Stimulated activated naive CD8-positive, alpha-beta T cell treated with anti-CD3 and anti-CD28 coated beads, Interleukin-15, Interleukin-2, amounts not matched to agents 100 ng/mL and 50 ng/mL, for 24 hours (primary cell): ENCODE data around the gene CBLC.
"Not testable (repeated sequence)": the region's sequence is repeated elsewhere in the genome, so short reads cannot be mapped to it uniquely, and the experiment has no call there.

Source experiments
- H3K27ac Mint-ChIP-seq: one replicate; pipeline ENCODE4 v1.8.0; 2021; ENCODE audit warnings: mild to moderate bottlenecking, mixed read lengths
- H3K27me3 Mint-ChIP-seq: one replicate; pipeline ENCODE4 v1.8.0; 2021; ENCODE audit warnings: mixed read lengths
- H3K36me3 Mint-ChIP-seq: one replicate; pipeline ENCODE4 v1.8.0; 2021; ENCODE audit warnings: low read depth, mixed read lengths
- H3K4me1 Mint-ChIP-seq: one replicate; pipeline ENCODE4 v1.8.0; 2021; ENCODE audit warnings: low read depth, mixed read lengths
- H3K4me3 Mint-ChIP-seq: one replicate; pipeline ENCODE4 v1.8.0; 2021; ENCODE audit warnings: mild to moderate bottlenecking, mixed read lengths
- H3K9me3 Mint-ChIP-seq: one replicate; pipeline ENCODE4 v1.8.0; 2021; ENCODE audit warnings: mixed read lengths

The CBLC gene

GRCh38 chr19:44772144-44772543, 5.5 kb upstream of the CBLC start:
- peaks cover 31% of the 10 kb centered on the region for H3K4me1 Mint-ChIP-seq
- H3K9me3 Mint-ChIP-seq, H3K36me3 Mint-ChIP-seq, H3K4me3 Mint-ChIP-seq, H3K27me3 Mint-ChIP-seq, H3K27ac Mint-ChIP-seq: not testable (repeated sequence)

- H3K27me3 Mint-ChIP-seq = no peaks in the 10 kb centered on the region
- H3K36me3 Mint-ChIP-seq = peaks cover 4% of the 10 kb centered on the region
- H3K4me3 Mint-ChIP-seq = no peak overlapping the region
- peaks cover 23% of the 10 kb centered on the region for H3K4me1 Mint-ChIP-seq
- H3K9me3 Mint-ChIP-seq = no peaks in the 10 kb centered on the region
- H3K27ac Mint-ChIP-seq = no peak overlapping the region
These were observed 4.7 kb upstream of the CBLC start for GRCh38 chr19:44772959-44773358.

GRCh38 chr19:44775676-44776240, 1.9 kb upstream of the CBLC start:
- no peak overlapping the region for H3K27ac Mint-ChIP-seq
- no peaks in the 10 kb centered on the region for H3K9me3 Mint-ChIP-seq
- H3K27me3 Mint-ChIP-seq = no peaks in the 10 kb centered on the region

DNA sequence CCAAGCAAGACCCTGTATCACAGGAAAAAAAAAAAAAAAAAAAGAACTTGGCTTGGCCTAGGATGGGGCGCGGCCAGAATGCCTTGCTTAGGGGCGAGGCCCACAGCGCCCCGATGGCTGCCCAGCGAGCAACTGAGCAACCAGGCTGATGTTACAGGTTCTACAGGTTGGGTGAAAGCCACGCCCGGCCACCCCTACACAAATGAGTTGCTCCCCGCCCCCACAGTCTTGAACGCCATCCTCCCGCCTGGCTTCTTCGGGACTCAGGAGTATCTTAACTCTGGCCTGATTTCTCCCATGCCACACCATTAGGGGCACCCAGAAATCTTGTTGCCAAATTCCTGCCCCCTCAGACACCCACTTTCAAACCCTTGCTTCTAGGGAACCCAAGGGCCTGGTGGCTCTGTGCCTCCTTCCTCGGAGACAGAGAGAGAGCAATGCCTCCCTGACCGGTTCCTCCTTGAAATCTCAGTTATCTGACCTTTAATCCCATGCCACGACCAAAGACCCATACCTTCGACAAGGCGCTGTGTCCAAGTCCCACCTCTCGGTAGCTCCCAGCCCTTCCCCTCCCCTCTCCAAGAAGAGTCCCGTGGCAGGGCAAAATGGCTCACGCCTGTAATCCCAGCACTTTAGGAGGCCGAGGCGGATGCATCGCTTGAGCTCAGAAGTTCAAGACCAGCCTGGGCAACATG, 1.1 kb upstream of the CBLC start:
- no peak overlapping the region for H3K4me3 Mint-ChIP-seq
- no peaks in the 10 kb centered on the region for H3K9me3 Mint-ChIP-seq
- H3K36me3 Mint-ChIP-seq = no peaks in the 10 kb centered on the region
- no peaks in the 10 kb centered on the region for H3K27me3 Mint-ChIP-seq
- no peaks in the 10 kb centered on the region for H3K4me1 Mint-ChIP-seq
- H3K27ac Mint-ChIP-seq = no peak overlapping the region

More at GRCh38 chr19:44775676-44776240, 1.9 kb upstream of the CBLC start:
- Mint-ChIP-seq H3K36me3 (no peaks in the 10 kb centered on the region), H3K4me3 (no peak overlapping the region), H3K4me1 (peaks cover 2% of the 10 kb centered on the region)

DNA sequence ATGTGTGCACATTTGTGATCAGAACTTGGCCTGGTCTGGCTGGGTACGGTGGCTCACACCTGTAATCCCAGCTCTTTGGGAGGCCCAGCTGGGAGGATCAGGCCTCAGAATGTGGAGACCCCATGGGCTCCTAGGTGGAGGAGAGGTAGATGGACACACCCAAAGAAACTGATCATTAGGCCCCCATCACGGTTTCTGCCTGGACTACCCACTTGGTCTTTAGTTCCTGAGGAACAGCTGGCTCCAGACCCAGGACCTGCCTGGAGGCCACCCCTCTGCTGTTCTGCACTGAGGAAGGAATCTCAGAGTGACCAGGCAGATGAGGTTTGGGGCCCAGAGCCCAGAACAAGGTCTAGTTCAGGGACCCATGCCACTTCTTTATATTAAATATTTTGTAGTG, 1.5 kb downstream of the CBLC start:
- Mint-ChIP-seq H3K4me1 (peaks cover under 1% of the 10 kb centered on the region), H3K4me3 (no peak overlapping the region), H3K9me3 (no peaks in the 10 kb centered on the region), H3K27me3 (peaks cover under 1% of the 10 kb centered on the region), H3K27ac (no peak overlapping the region), H3K36me3 (no peaks in the 10 kb centered on the region)

GRCh38 chr19:44781694-44782093, 4.0 kb downstream of the CBLC start:
- not testable (repeated sequence) for H3K27ac Mint-ChIP-seq, H3K4me1 Mint-ChIP-seq, H3K36me3 Mint-ChIP-seq, H3K4me3 Mint-ChIP-seq, H3K9me3 Mint-ChIP-seq, H3K27me3 Mint-ChIP-seq

DNA sequence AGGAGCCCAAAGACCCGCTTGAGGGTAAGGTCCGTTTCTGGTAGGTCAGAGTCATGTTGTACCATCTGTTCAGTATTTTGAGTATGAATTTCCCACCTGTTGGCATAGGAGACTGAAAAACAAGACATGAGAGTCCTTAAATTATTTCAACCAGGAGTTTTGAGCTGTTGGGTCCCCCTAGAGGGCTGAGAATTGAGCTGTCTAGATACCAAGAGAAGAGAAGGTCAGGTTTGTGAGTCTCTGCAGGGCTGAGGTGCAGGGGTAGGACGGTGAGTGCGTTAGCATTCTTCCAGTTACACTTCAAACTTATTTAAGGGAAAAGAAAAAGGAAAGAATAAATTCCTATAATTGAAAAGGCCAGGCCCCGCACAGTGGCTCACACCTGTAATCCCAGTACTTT, 5.0 kb downstream of the CBLC start:
- peaks cover 5% of the 10 kb centered on the region for H3K27me3 Mint-ChIP-seq
- no peak overlapping the region for H3K4me3 Mint-ChIP-seq
- H3K9me3 Mint-ChIP-seq = no peaks in the 10 kb centered on the region
- H3K36me3 Mint-ChIP-seq = no peaks in the 10 kb centered on the region
- no peak overlapping the region for H3K27ac Mint-ChIP-seq
- H3K4me1 Mint-ChIP-seq = peaks cover 7% of the 10 kb centered on the region

DNA sequence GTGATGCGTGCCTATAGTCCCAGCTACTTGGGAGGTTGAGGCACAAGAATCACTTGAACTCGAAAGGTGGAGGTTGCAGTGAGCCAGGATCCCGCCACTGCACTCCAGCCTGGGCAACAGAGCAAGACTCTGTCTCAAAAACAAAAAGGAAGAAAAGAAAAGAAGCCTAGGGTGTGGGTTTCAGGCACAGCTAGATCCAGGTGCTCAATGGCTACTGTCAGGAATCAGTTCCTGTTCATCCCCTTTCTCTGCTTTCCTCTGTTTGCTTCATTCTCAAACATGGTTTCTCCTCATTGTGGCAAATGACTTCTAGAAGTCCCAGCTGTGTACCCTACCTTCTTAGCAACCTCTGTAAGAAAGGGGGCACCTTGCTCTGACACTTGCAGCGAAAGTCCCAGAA, 5.9 kb downstream of the CBLC start:
- Mint-ChIP-seq H3K4me3 (no peak overlapping the region), H3K27me3 (peaks cover 5% of the 10 kb centered on the region), H3K27ac (no peak overlapping the region), H3K9me3 (no peaks in the 10 kb centered on the region), H3K36me3 (no peaks in the 10 kb centered on the region), H3K4me1 (peaks cover 7% of the 10 kb centered on the region)

DNA sequence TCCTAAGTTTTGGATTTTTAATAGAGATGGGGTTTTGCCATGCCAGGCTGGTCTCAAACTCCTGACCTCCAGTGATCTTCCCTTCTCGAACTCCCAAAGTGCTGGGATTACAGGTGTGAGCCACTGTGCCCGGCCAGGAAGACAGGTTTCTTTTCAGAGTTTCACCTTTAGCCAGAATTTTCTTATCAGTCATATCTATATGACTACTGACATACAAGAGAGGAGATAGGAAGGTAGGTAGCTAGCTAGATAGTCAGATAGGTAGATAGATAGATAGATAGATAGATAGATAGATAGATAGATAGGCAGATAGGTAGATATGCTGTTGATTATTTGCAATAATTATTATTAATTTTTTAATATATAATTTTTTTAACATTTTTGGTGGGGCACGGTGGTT, 7.6 kb downstream of the CBLC start:
- Mint-ChIP-seq H3K27me3 (peaks cover 5% of the 10 kb centered on the region), H3K36me3 (no peaks in the 10 kb centered on the region), H3K27ac (no peak overlapping the region), H3K4me3 (no peak overlapping the region), H3K4me1 (peaks cover 7% of the 10 kb centered on the region), H3K9me3 (no peaks in the 10 kb centered on the region)

DNA sequence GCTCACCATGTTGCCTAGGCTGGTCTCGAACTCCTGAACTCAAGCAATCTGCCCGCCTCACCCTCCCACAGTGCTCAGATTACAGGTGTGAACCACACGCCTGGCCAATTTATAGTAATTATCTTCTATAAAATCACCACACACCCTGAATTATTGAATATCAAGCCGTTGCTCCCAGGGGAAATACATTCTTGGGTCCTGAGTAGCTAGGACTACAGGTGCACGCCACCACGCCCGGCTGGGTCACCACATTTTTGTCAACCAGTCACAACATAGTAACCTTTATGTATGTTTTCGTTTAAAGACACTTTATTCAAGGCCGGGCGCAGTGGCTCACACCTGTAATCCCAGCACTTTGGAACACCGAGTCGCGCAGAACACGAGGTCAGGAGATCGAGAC, 8.3 kb downstream of the CBLC start:
- Mint-ChIP-seq H3K27ac (no peak overlapping the region), H3K9me3 (no peaks in the 10 kb centered on the region), H3K4me3 (no peak overlapping the region), H3K4me1 (peaks cover 7% of the 10 kb centered on the region), H3K36me3 (no peaks in the 10 kb centered on the region), H3K27me3 (peaks cover 5% of the 10 kb centered on the region)

- Mint-ChIP-seq H3K27ac (no peak overlapping the region), H3K9me3 (no peaks in the 10 kb centered on the region)
These were observed 11.3 kb downstream of the CBLC start for GRCh38 chr19:44788971-44789370.

GRCh38 chr19:44789943-44790483, 12.3 kb downstream of the CBLC start:
- Mint-ChIP-seq H3K4me3 (no peak overlapping the region), H3K36me3 (no peaks in the 10 kb centered on the region), H3K9me3 (no peaks in the 10 kb centered on the region), H3K4me1 (no peaks in the 10 kb centered on the region), H3K27me3 (no peaks in the 10 kb centered on the region), H3K27ac (no peak overlapping the region)

More at GRCh38 chr19:44788971-44789370, 11.3 kb downstream of the CBLC start:
- H3K36me3 Mint-ChIP-seq = no peaks in the 10 kb centered on the region
- peaks cover 5% of the 10 kb centered on the region for H3K27me3 Mint-ChIP-seq
- H3K4me1 Mint-ChIP-seq = peaks cover 7% of the 10 kb centered on the region
- H3K4me3 Mint-ChIP-seq = no peak overlapping the region

DNA sequence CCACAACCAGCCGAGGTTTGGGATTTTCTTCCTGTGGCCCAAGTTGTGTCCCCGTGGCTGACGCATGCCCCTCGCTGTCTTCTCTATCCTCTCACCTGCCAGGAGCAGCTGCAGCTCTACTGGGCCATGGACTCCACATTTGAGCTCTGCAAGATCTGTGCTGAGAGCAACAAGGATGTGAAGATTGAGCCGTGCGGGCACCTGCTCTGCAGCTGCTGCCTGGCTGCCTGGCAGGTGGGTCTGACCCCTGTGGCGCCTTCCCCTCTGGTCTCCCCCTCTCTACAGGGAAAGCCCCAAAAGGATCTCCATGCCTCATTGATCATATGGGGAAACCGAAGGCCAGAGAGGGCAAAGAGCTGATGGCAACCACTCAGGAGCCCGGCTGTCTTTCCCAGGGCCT, 14.6 kb downstream of the CBLC start:
- Mint-ChIP-seq H3K4me1 (peaks cover 16% of the 10 kb centered on the region), H3K27me3 (no peaks in the 10 kb centered on the region), H3K4me3 (no peak overlapping the region), H3K36me3 (no peaks in the 10 kb centered on the region), H3K27ac (no peak overlapping the region), H3K9me3 (no peaks in the 10 kb centered on the region)

GRCh38 chr19:44794610-44795009, 16.9 kb downstream of the CBLC start:
- H3K9me3 Mint-ChIP-seq = no peaks in the 10 kb centered on the region
- H3K4me3 Mint-ChIP-seq = no peak overlapping the region
- H3K36me3 Mint-ChIP-seq = no peaks in the 10 kb centered on the region
- H3K4me1 Mint-ChIP-seq = peaks cover 17% of the 10 kb centered on the region
- no peaks in the 10 kb centered on the region for H3K27me3 Mint-ChIP-seq
- H3K27ac Mint-ChIP-seq = no peak overlapping the region

- Mint-ChIP-seq H3K4me3 (no peak overlapping the region), H3K4me1 (peaks cover 17% of the 10 kb centered on the region), H3K36me3 (no peaks in the 10 kb centered on the region), H3K9me3 (no peaks in the 10 kb centered on the region), H3K27me3 (no peaks in the 10 kb centered on the region), H3K27ac (no peak overlapping the region)
These were observed 17.8 kb downstream of the CBLC start for GRCh38 chr19:44795398-44795987.
